HL-60/S4 (cell line): ENCODE measurements around the gene LRP1.

ENCODE experiments used
- in situ Hi-C: fragments of 300-500 bp; cut with MboI; formaldehyde crosslinking; loops from 2 replicates; pipeline ENCODE4 v1.14.3; 2022; ENCODE audit warnings: low sequenced_read_pairs

LRP1 gene

DNA sequence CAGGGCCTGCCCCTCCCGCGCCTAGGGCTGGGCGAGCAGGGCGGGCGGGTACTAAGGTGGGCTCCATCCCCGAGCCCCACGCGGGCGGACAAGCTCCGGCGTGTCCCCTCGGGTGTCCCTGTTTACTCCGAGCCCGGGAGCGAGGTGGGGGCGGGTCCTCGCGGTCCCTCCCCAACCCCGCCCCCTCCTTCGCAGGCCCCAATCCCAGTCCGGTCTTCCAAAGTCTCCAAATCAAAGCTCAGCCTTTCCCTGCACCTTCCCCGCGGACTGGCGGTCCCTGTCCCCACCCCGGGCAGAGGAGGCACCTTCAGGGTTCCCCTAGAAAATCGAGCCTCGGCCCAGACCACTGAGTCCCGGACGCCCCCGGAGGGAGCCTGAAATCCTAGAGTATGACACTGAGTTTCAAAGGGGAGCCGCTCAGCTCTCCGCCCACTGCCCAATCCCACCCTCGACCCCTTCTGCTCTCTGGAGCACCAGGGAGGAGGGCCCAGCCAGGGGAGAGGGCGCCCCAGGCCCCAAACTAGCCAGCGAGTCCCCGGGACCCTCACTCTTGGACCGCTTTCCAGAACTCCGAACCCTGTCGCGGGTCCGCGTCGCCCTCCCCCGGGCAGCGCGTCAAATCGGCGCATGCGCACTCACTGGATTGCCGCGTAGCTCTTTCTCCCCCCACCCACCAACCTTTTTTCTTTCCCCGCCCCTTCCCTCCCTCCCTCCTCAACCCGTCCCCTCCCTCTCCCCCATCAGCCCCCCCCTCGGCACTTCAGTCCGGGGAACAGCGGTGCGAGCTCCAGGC, at the start of gene LRP1:
Gene LRP1 (plus strand): TSS at position 758 of the 793 bp plus-strand sequence. CDS start 482 bp downstream, outside the sequence.
- in situ Hi-C loops, result no loop called here

DNA sequence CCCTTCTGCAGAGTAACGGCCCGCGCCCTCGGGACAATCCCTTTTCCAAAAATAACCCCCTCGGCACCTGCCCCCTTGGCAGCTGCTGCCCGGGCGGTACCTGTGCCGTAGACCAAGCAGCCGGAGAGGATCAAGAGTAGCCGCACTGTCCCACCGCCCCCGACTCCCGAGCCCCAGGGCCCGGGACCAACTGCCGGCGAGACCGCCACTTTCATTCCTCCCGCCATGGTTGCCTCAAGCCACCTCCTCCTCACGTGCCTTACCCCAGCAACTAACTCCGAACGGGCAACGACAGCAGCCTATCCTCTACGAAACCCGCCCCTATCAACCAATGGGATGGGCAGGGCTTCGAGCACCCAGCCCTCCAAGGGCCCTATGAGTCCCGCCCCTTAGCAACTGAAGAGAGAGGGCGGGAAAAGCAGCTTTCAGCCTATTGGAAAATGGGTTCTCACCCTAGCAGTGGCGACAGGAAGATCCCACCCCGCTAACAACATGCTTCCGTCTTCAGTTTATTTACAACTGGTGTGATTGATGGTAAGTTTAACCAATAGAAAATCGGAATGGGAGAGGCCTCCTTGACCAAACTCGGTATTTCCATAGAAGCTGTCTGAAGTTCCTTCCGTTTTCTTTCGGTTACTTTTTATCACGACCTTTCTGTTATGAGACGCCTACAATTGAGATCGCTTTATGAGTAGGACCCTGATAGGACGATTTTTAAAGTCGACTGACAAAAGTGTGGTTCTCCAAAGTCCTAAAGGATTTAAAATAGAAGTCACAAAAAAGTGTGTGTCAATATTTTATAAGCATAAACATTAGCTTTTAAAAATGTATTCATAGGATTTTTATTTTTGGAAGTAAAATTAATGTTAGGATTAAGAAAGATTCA, 49.5 kb upstream of the LRP1 start, which contains the start of gene NEMP1:
Gene NEMP1 (minus strand): TSS at position 273 of the 886 bp plus-strand sequence. CDS start 46 bp downstream, at position 227.
- in situ Hi-C loops, result no loop called here

DNA sequence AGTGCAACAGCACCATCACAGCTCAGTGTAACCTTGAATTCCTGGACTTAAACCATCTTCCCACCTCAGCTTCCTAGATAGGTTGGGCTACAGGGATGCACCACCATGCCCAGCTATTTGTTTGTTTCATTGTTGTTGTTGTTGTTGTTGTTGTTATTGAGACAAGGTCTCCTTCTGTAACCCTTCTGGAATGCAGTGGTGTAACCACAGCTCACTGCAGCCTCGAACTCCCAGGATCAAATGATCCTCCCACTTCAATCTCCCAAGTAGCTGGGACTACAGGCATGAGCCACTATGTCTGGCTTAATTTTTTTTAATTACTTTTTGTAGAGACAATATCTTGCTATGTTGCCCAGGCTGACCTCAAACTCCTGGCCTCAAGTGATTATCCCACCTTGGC, 48.5 kb upstream of the LRP1 start:
- in situ Hi-C loops, result no loop called here

DNA sequence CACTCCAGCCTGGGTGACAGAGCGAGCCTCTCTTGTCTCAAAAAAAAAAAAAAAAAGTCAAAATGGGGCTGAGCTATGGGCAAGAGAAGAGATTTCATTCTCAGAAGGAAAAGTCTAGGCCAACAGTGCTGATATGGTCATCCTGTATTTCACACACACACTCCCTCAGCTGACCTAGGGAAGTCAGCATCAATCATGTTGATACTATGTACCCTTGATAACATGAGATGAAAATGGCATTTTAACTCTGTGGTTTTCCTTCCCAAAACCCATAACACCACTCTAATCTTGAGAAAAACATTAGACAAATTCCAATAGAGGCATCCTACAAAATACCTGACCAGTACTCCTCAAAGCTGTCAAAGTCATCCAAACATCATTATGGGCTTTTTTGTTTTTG, 47.4 kb upstream of the LRP1 start:
- in situ Hi-C loops, result no loop called here

DNA sequence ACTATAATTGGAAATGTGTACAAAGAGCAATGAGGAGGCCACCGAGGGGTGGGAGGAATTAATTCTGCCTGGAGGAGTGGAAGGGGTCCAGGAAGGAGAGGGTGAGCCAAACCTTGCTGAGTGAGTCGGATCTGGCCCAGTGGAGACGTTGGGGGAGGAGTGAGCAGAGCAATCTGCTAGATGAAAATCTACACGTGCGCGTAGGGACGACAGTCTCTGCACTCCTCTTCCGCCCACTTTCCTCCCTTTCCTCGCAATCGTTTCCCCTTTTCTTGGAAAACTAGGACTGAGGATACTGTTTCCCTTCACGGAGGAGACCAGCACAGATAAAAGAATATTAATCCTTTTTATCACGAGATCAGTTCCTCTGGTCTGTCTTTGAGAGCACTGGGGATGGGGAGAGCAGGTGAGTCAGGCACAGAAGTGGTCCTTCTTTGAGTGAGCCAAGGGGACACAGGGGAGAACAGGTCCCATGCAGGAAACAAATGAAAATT, 42.2 kb upstream of the LRP1 start:
- in situ Hi-C loops, result no loop called here

DNA sequence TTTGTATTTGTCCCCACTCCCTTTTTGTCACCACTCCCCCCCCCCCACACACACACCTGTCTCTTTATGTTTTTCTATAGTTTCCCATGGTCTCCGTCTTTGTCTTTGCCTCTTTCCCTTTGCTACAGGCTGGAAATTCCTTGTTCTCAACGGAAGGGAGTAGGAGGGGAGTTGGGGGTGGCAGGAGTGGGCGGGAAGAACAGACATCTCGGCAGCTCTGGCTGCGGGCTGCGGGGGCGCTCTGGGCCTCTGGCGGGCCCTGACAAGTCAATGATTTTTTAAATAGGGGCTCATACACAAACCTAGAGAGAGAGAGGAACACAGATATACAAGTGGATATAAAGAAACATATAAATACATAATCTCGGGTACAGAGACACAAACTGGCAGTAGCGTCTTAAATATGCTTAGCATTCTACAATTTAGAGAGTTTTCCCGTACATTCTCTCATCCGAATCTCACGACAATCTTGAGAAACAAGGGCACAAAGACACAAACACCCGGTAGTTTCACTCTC, 41.7 kb upstream of the LRP1 start:
- in situ Hi-C loops, result no loop called here

DNA sequence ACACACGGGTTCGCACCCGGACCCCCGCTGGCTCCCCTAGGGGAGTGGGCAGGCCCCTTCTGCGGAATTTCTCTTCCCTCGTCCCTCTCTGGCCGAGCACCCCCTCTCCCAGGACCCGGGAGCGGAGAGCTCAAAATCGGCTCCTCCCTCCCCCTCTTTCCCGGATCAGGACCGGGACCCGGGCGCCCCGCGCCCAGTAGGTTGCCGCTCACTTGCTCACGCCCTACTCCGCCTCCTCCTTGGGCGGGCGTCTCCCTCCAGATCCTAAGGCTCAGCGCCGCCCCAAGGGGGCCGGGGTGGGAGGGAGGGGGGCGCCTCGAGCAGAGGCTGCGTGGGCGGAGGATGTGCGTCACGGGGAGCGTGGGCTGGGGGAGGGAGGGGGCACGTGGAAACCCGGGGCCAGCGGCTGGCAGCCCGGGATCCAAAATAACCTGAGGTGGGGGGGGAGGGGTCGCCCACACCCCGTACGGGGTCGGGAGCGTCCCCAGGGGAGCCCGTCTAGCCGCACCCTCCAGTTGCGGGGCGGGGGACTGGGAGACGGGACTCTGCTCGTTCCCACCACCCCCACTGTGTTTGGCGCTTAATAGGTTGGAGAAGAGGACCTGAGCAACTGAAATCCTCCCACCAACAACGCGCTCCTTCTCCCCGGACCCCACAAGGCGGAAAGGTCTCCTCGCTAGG, 41.1 kb upstream of the LRP1 start:
- in situ Hi-C loops, result no loop called here

DNA sequence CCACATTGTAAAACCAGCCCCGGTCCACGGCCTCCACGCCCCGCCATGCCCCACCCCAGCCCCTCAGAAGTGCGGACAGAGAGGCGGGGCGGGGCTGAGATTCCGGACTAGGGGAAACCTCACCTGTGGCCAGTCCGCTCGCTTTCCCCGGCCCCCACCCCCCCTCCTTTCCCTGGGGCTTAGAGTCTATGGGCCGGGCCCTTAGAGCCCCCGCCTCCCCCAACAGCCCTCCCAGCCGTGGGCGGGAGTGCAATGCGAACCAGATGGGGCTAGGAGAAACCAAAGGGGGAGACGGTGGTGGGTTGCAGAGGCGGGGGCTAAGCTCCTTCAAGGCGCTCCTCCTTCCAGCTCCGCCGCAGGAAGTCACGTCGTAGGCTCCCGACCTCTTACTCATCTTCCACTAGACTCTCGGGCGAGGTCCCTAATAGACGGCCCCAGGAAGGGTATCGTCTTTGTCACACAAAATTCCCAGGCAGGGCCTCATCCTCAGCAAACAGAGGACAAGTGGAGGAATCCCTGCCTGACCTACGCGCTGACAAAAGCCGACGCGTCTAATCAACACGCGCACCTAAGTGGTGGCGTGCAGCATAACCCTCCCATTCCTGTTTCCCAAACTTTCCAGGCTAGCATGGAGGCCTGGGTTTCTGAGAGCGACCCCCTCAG, 40.5 kb upstream of the LRP1 start:
- in situ Hi-C loops, result no loop called here

DNA sequence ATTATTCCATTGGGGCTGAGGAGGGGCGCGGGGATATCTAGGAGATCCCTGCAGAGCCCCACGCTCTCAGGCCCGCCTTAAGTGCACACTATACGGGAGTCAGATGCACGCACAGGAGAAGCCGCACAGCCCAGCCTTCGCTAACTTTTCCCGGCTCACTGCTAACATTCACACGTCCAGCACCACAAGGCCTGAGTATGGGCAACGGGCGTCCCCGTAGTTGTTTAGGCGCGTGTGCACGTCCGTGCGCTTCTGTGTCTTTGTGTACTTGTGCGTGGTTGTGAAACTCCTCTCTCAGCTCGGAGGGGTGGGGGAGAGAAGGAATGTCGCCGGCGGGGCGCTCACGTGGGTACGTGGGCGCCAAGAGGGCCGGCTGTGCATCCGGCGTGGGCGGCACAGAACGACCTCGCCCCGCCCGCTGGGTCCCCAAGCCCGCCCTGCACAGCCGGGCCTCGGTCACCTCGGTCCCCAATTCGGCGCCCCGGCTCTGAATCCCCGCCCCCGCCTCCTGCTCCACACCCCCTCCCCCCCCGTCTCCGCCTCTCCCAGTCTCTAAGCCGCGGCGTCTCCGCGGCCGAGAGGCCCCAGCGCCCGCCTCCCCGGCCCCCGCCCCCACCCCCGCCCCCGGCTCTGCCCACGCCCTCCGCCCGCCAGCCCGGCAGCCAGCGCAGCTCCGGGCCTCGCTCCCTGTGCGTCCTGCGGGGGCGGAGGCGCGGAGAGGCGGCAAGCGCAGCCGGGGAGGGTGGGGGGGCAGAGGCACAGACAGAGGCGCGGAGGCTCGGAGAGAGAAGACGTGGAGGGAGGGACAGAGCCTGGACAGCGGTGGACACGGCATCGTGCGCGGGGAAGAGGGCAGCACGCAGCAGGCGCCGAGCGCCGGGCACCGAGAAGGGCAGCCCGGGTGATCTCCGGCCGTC, 39.7 kb upstream of the LRP1 start, which contains the start of gene NAB2:
Gene NAB2 (plus strand): TSS at position 761 of the 917 bp plus-strand sequence. CDS start 158 bp downstream, outside the sequence.
- in situ Hi-C loops, result no loop called here

DNA sequence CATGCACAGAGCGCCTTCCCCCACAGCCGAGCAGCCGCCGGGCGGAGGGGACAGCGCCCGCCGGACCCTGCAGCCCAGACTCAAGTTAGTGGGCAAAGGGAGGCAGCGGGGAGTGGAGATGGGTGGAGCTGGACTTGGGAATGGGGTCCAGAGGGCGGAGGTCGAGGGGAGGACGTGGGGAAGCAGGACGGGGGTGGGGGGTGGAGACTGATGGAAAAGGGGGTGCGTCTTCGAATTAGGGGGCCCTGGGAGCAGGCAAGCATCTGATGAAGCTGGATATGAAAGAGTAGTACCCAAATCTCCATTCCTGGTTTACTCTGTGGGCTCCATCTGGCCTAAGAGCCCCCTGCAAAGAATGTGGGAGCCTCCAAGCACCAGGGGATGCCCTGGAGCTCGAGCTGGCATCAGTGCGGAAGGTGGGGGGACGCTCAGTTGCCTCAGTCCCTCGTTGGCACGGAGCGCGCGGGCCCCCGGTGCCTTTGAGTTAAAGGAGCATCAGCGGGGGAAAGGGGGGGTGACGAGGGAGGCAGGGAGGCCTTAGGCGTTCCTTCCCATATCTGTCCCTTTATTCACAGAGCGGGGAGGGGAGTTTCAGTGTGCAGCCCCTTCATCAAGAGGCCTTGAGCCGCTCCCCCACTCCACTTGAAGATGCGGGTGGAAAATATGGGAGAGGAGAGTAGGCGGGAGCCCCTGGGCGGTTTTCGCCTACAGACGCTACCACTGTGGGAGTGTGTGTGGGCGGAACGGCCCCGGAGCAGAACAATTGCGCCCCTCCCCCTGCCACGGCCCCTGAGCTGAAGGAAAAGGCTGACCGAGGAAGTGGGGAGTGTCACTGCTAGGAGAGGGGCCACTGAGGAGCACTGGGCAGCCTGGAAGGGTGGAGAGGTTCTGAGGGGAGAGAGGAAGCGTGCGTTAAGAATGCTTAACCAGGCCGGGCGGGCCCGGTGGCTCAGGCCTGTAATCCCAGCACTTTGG, 38.7 kb upstream of the LRP1 start:
- in situ Hi-C loops, result no loop called here

DNA sequence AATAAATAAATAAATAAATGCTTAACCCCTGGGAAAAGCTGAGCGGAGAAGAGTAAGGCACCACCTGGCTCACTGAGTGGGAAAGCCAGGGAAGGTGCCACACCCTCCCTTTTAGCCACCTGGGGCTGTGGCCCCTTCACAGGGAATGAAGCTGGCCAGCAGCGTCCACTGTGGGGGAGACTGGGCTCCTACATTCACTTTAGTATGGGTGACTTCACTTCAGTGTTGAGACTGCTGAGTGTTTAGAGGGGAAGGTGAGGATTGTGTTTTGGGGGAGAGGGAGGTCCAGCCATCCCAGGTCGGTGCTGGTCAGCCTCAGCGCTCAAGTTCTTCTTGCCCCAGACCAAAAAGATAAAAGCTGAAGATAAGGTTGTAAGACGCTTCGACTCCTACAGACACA, 37.8 kb upstream of the LRP1 start:
- in situ Hi-C loops, result no loop called here

DNA sequence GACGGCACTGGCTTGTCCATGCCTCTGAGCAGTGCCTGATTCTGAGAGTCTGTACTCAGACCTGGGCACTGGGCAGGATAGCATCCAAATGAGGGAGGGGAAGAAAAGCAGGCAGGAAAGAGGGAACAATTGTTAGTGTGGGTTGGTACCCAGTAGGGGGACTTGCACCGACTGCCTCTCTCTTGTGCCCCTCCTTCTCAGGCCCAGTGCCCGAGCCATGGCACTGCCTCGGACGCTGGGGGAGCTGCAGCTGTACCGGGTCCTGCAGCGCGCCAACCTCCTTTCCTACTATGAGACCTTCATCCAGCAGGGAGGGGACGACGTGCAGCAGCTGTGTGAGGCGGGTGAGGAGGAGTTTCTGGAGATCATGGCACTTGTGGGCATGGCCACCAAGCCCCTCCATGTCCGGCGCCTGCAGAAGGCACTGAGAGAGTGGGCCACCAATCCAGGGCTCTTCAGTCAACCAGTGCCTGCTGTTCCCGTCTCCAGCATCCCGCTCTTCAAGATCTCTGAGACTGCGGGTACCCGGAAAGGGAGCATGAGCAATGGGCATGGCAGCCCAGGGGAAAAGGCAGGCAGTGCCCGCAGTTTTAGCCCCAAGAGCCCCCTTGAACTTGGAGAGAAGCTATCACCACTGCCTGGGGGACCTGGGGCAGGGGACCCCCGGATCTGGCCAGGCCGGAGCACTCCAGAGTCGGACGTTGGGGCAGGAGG, 37.2 kb upstream of the LRP1 start:
- in situ Hi-C loops, result no loop called here

DNA sequence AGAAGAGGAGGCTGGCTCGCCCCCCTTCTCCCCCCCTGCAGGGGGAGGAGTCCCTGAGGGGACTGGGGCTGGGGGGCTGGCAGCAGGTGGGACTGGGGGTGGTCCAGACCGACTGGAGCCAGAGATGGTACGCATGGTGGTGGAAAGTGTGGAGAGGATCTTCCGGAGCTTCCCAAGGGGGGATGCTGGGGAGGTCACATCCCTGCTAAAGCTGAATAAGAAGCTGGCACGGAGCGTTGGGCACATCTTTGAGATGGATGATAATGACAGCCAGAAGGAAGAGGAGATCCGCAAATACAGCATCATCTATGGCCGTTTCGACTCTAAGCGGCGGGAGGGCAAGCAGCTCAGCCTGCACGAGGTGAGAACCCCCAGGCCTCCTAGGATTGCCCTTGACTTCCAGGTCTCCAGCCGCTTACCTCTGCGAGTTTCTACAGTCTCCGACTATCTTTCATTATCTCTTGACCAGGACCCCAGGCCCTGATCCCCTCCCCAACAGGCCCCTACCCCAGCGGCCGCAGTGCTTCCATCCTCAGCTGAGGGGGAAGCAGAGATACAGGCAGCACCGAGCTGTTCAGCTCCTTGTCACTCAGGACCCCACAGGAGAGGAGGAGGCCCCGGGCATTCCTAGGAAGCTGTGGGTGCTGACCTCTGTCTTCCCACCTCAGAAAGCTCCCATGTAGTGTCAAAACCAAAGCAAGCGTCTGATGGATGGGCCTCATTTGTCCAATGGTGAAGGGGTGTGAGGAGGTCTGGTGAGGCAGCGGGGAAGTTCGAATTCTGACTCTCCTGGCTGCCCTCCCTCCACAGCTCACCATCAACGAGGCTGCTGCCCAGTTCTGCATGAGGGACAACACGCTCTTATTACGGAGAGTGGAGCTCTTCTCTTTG, 36.4 kb upstream of the LRP1 start:
- in situ Hi-C loops, result no loop called here

DNA sequence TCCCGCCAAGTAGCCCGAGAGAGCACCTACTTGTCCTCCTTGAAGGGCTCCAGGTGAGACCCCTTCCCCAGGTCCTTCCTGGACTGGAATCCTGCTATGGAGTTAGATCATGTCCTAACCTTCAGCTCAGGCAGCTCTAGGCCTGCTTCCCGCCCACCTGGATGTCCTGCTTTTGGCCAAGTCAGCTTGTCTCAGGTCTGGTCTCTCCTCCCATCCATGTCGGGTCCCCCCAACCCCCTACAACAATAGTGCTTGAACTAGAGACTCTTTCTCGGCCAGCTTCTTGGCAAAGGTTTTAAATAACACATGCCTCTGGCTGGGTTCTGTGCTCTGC, 35.8 kb upstream of the LRP1 start:
- in situ Hi-C loops, result no loop called here

DNA sequence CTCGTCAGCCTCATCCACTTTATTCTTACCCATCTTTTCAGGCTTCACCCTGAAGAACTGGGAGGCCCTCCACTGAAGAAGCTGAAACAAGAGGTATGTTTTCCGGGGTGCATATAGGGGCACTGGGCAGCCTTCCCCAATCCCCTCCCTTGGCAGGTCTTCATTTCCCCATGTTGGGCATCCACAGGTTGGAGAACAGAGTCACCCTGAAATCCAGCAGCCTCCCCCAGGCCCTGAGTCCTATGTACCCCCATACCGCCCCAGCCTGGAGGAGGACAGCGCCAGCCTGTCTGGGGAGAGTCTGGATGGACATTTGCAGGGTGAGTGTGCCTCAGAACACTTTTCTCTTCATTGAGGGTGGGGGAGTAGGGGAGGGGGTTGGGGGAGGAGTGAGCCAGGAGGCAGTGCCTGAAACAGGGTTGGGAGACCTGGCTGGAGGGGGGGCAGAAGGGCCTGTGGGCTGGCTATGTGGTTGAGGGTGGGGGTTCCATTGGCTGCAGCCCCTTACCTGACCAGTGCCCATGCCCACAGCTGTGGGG, 35.3 kb upstream of the LRP1 start:
- in situ Hi-C loops, result no loop called here
